OCI-M2 (cell line): ENCODE results near the gene HINT3.
A peak's percentile ranks its signal among the peaks of the same experiment; 100 is the strongest.
"Not testable (repeated sequence)": the region's sequence is repeated elsewhere in the genome, so short reads cannot be mapped to it uniquely, and the experiment has no call there.

ENCODE experiments used
- DNase-seq: peaks from one replicate; lab custom pipeline; 2025; ENCODE audit not compliant: unreplicated experiment; lab: John Stamatoyannopoulos, UW

The HINT3 gene

GRCh38 chr6:125959041-125959440, 2.5 kb downstream of the HINT3 start:
- no peak for DNase-seq

GRCh38 chr6:125961117-125961516, 4.5 kb downstream of the HINT3 start:
- no peak for DNase-seq

- no peak for DNase-seq
Measured at GRCh38 chr6:125962900-125963497, 6.4 kb downstream of the HINT3 start.

- DNase-seq: no peak
Measured at GRCh38 chr6:125963817-125964216, 7.2 kb downstream of the HINT3 start.

- no peak for DNase-seq
Measured at GRCh38 chr6:125966569-125966968, 10.0 kb downstream of the HINT3 start.

GRCh38 chr6:125968493-125968892, 11.9 kb downstream of the HINT3 start:
- DNase-seq: no peak

DNA sequence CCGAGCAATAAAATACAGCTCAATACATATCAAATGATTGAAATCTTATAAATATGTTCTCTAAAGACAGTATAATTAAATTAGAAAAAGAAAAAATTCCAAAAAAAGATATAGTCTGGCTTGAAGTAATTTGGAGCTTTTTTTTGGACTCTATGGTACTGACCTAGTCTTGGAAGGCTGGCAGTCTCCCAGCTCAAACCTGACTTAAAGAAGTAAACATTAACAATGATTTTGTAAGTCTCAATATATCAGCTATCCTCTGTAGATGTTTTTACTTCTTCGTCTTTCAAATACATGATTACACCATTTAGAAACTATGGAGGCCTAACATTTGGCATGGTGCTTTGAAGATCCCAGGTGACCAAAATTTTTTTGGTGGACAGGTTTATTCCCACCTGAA, 14.2 kb downstream of the HINT3 start:
- DNase-seq: no peak

DNA sequence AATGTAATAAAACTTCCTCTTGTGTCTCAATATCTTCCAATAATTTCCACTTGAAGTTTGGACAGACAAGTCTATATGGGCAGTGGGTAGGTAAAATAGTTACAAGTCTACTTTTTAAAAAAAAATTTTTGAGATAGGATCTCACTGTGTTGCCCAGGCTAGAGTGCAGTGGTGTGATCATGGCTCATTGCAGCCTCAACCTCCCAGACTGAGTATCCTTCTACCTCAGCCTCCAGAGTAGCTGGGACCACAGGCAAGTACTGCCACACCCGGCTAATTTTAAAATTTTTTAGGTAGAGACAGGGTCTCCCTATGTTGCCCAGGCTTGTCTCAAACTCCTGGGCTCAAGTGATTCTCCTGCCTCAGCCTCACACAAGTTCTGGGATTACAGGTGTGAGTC, 15.9 kb downstream of the HINT3 start:
- not testable (repeated sequence) for DNase-seq

DNA sequence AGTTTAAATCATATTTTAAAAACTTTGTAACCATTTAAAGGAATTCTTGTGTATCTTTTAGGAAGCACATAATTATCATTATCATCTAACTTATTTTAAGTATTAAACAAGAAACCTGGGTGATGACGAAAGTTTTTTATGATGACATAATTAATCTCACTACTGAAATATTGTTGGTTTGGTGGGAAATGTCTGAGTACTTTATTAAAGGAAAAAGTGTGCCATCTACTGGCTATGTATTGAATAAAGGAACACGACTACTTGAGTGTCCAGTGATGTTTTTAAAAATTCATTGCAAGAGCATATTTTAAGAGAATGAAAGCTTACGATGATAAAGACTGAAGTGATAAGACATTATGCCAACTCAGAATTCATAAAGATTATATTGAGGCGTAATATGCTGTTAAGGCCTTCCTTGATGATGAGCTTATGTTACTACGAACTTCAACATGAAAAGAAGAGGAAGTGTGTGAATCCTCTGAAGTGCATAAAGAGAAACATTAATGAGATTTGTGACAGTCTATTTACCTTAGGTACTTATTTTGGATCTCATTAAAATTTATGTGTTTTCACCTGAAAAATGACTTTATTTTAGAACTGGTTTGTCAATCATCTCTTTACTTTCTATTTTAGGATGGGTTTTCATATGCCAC, 17.8 kb downstream of the HINT3 start:
- DNase-seq: no peak

DNA sequence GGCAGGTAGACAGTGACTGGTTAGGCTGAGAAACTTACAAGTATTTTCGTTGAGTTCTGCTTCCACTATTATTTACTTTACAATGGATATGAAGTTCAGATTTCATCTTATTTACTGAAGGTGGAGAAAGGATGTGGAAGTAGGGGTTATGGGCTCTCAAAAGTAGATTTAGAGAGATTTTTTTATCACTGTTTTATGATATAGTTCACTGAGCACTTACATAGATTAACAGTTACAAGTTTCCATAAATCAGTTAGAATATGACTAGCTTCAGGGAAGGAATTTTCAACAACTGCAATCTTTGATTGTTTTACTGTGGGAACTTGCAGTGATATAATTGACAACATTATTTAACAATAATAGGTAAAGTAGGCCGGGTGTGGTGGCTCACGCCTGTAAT, 22.5 kb downstream of the HINT3 start:
- DNase-seq: no peak

- no peak for DNase-seq
Measured at GRCh38 chr6:125981571-125982185, 25.1 kb downstream of the HINT3 start.

GRCh38 chr6:125983246-125983945, 26.8 kb downstream of the HINT3 start:
- no peak for DNase-seq

DNA sequence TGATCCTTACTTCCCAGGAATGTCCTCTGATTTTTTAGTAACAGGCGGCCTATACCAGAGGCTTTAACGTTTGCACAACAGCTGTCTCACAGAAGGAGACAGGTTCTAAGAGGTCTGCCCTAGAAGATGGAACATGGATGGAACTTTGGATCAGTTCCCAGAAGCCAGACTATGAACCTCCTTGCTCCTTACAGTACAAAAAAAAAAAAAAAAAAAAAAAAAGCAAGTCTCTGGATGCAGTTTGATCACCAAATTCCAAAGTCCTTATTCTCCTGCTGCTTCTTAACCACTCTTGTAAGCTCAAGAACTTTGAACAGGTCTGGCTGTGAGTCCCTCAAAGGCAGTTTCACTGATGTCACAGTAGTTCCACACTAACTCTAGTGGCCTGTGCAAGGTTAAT, 27.7 kb downstream of the HINT3 start:
- DNase-seq: no peak

DNA sequence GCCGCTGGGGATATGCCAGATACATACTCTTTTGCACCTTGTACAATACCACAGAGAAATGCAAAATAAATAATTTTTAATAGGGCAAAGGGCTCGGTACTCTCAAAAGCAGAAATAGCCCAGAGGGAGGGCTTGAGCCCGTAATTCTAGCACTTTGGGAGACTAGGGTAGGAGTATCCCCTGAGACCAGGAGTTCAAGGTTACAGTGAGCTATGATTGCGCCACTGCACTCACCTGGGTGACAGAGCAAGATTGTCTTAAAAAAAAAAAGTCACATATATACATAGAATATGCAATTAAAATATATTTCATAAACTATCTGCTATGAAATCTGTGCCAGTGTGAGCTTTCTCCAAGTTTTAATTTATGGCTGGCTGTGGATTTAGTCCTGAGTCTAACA, 29.0 kb downstream of the HINT3 start:
- no peak for DNase-seq

- no peak for DNase-seq
Measured at GRCh38 chr6:125985979-125986300, 29.4 kb downstream of the HINT3 start.

GRCh38 chr6:125986301-125987025, 29.9 kb downstream of the HINT3 start, which contains the start of gene TRMT11:
TSS of gene TRMT11 (plus strand) at chr6:125986540. CDS start at chr6:125986551, 11 bp downstream.
- peak; percentile 59 for DNase-seq

DNA sequence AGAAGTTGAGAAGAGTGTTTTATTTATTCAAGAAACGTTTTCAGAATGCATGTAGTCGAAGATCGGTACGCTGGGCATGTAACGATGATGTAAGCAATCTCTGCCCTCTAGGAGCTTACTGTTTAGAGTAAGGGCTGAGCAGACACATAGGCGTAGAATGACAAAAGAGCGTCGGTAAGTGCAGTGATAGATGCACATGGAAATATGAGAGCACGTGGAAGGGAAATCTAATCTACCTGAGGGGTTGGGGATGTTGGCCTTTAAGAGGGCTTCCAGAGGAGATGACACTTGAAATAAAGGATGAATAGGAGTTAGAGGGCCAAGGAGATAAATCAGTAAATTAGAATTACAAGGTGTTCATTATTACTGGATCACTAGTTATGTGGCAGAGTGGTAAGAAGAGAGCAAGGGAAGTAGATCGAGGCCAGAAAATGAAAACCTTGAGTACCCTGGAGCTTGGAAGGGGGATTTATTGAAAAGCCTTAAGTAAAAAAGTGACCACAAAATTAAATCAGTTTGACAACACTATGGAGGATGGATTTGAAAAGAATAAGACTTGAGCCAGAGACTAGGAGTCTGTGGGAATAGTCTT, 30.6 kb downstream of the HINT3 start:
- DNase-seq: no peak

GRCh38 chr6:125988280-125988679, 31.7 kb downstream of the HINT3 start:
- no peak for DNase-seq

- no peak for DNase-seq
Measured at GRCh38 chr6:125989631-125990030, 33.1 kb downstream of the HINT3 start.

GRCh38 chr6:125991653-125992052, 35.1 kb downstream of the HINT3 start:
- DNase-seq: no peak
